HG02610 (cell line): ENCODE data around the gene S100PBP.
"Not testable (repeated sequence)": the region's sequence is repeated elsewhere in the genome, so short reads cannot be mapped to it uniquely, and the experiment has no call there.

Experiments
- ATAC-seq: cut with Tn5 transposase; IDR thresholded peaks from one replicate; pipeline ENCODE4 v1.9.1; 2021; ENCODE audit warnings: mild to moderate bottlenecking, moderate library complexity; ENCODE audit not compliant: unreplicated experiment

The S100PBP gene

DNA sequence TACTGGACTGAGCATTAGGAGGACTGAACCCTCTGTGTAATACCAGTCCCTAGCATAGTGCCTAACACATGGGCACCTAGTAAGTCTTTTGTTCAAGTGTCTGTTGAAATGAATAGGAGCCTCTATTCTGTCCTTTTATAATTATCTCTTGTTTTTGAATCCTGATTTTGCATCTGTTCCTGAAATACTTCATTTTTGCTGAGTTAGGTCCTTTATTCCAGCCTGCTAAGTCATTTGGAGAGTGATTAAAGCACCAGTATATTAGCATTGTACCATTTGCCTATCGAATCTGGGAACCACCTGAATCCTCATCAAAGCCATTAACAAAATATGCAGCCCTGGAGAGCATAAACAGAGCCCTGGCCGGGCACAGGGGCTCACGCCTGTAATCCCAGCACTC is 32.6 kb upstream of the S100PBP start:
- ATAC-seq = no peak

- no peak for ATAC-seq
These were observed 30.6 kb upstream of the S100PBP start for GRCh38 chr1:32786856-32787255.

DNA sequence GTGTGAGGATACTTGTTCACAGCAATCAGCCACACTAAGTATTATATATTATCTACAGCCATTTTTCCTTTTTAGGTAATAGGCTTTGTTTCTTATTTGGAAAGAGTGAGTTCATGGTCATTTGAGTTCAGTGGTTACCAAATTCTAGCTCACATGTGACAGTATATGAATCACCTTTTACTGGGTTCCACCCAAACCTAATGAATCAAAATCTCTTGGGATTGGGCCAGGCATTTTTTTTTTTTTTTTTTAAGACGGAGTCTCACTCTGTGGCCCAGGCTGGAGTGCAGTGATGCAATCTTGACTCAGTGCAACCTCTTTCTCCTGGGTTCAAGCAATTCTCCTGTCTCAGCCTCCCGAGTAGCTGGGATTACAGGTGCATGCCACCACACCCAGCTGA is 28.1 kb upstream of the S100PBP start:
- not testable (repeated sequence) for ATAC-seq

DNA sequence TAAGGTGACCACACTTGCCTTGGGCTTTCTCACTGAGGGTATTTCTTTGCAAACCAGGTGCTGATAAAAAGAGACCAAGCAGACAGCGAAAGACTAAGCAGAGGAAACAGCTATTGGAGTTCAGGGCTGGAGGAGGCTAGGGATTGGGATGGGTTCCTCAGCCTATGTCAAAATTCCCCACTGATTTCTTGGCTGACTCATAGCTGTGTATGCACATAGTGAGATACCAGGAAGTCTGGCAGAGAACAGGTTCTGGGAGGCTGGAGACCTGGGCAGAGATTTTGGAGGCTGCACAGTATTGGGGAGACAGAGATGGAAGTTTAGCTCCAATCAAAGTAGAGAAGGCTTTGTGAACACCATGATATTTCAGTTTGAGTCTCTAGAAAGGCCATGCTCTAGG is 25.6 kb upstream of the S100PBP start:
- ATAC-seq = no peak

- not testable (repeated sequence) for ATAC-seq
These were observed 21.7 kb upstream of the S100PBP start for GRCh38 chr1:32795763-32796162.

DNA sequence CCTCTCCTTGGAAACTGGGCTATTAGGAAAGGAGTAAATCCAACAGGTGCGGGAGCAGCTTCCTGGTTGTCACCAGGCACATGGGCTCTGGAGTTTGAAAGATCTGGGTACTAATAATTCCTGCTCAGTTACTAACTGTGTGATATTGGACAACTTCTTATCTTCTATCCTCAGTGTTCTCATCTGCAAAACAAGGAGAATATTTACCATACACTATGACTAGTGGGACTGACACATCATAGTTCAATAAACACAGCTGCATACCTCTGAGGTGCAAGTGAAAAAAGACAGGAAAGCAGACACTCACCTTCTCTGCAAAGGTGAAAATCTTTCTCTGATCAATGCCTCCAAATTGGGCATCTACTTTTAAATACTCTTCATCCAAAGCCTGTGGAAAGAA is 20.0 kb upstream of the S100PBP start:
- no peak for ATAC-seq

DNA sequence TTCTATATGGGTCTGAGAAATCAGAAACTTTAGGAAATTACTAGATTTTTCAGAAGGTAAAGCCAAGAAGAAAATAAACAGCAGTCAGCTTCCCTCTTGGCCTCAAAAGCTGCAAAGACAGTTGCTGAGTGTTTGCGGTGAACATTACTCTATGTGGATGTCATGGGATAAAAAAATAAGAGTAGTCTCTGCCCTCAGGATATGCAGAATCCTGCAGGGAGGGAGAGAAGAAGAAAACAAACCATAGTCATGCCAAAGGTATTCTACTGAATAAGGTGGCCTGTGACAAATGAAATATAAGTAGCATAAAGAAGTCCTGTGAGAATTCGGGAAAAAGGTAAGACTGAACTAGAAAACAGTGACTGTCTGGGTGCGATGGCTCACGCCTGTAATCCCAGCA is 19.3 kb upstream of the S100PBP start:
- no peak for ATAC-seq

DNA sequence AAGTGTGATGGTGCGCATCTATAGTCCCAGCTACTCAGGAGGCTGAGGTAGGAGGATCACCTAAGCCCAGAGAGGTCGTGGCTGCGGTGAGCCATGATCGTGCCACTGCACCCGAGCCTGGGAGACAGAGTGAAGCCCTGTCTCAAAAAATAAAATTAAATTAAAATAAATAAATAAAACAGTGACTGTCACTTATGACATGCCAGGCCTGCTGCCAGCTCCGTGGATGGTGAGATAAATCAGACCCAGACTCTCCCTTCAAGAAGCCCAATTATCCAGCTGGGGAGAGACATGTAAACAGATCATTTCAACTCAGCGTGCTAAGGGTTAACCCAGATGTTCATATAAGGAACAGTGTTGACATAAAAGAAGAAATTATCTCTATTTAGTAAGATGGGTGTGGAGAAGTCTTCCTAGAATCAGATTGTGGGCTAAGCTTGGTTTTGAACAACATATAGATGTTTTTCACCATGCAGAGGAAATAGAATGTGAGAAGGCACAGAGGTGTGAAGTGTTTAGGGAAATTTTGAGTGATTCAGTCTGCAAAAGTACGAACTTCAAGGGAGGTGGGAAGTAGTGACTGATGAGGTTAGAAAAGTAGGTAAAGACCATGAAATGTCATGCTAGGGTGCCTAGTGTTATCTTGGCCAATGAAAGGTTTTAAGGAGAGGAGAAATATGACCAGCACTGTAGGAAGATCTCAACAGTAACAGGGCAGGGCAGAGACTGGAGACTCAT is 18.6 kb upstream of the S100PBP start:
- peak; percentile 88 for ATAC-seq

DNA sequence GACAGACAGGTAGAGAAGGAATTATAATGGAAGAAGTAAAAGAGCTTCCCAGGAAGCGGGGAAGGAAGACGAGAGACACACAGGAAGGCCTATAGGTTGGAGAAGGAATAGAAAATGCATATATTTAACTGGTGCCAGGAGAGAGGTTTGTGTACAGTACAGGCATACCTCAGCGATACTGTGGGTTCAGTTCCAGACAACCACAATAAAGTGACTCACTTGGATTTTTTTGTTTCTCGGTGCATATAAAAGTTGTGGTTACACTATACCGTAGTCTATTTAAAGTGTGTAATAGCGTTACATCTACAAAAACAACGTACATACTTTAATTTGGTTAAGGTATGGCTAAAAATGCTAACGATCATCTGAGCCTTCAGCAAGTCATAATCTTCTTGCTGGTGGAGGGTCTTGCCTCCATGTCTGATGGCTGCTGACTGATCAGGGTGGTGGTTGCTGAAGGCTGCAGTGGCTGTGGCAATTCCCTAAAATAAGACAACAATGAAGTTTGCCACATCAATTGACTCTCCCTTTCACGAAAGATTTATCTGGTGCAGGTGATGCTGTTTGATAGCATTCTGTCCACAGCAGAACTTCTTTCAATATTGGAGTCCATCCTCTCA is 16.2 kb upstream of the S100PBP start:
- ATAC-seq = no peak

GRCh38 chr1:32804460-32804859 is 13.0 kb upstream of the S100PBP start:
- not testable (repeated sequence) for ATAC-seq

DNA sequence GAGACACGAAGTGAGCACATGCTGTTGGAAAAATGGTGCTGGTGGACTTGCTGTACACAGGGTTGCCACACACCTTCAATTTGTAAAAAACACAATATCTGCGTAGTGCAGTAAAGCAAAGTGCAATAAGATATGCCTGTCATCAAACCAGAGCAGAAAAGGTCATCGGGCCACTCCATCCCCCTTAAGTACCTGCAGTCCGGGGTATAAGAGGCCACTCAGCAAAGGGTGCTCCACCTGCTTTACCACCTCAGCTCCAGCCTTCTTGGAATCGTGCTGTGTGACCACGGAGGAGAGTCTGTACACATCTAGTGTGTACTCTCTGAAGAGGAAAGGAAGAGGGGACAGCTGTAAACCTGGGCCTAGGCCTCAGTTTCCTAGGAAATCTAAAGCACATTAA is 11.2 kb upstream of the S100PBP start:
- no peak for ATAC-seq

DNA sequence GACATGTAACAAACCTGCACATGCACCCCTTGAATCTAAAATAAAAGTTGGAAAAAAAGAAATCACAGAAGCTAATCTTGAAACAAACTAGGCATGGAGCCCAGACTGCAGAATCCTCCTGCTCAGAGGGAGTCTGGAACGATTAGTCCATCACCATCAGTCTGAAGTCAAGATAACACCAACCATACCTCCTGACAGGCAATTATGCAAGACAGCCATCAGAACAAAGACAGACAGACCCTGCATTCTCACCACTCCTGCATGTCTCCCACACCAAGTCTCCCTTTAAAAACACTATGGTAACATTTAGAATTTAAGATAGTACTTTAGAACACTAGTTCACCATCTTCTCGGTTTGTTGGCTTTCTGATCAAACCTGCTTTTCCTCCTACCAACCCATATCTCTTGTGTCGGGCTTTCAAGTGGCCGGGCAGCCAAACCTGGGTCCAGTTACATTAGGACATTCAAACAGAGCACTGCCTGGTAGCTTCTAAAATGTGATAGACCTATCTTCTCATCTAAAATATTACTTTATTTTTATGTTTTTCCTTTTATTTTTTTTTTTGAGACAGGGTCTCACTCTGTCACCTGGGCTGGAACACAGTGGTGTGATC is 10.4 kb upstream of the S100PBP start:
- ATAC-seq = no peak

- ATAC-seq = no peak
These were observed 8.9 kb upstream of the S100PBP start for GRCh38 chr1:32808580-32808979.

- no peak for ATAC-seq
These were observed 7.1 kb upstream of the S100PBP start for GRCh38 chr1:32810358-32810757.

- ATAC-seq = no peak
These were observed 6.2 kb upstream of the S100PBP start for GRCh38 chr1:32811265-32811664.

GRCh38 chr1:32811917-32812316 is 5.5 kb upstream of the S100PBP start:
- no peak for ATAC-seq

DNA sequence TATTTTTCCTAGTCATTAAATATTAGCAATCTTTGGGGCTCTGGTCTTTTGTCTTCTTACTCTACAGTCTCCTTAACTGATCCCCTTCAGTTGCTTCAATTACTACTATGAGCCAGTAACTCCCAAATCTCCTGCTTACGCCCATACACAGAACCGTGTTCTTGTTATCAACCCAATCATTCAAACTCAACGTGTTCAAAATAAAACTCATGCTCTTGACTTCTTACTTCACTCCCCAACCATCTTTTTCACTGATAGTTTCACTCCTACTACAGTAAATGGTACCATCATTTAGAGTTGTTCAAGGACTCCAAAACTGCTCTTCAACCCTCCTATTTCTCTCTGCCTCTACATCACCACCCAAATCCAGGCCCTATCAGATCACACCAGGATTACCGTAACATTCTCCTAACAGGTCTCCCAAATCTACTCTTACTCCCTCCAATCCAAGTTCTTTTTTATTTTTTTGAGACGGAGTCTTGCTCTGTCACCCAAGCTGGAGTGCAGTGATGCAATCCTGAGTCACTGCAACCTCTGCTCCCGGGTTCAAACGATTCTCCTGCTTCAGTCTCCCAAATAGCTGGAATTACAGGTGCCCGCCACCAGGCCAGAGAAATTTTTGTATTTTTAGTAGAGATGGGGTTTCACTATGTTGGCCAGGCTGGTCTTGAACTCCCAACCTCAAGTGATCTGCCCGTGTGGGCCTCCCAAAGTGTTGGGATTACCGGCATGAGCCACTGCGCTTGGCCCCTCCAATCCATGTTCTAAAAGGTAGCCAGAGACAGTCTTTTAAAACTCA is 3.3 kb upstream of the S100PBP start:
- no peak for ATAC-seq

GRCh38 chr1:32816676-32817158 is 736 bp upstream of the S100PBP start:
- peak; percentile 4 for ATAC-seq

DNA sequence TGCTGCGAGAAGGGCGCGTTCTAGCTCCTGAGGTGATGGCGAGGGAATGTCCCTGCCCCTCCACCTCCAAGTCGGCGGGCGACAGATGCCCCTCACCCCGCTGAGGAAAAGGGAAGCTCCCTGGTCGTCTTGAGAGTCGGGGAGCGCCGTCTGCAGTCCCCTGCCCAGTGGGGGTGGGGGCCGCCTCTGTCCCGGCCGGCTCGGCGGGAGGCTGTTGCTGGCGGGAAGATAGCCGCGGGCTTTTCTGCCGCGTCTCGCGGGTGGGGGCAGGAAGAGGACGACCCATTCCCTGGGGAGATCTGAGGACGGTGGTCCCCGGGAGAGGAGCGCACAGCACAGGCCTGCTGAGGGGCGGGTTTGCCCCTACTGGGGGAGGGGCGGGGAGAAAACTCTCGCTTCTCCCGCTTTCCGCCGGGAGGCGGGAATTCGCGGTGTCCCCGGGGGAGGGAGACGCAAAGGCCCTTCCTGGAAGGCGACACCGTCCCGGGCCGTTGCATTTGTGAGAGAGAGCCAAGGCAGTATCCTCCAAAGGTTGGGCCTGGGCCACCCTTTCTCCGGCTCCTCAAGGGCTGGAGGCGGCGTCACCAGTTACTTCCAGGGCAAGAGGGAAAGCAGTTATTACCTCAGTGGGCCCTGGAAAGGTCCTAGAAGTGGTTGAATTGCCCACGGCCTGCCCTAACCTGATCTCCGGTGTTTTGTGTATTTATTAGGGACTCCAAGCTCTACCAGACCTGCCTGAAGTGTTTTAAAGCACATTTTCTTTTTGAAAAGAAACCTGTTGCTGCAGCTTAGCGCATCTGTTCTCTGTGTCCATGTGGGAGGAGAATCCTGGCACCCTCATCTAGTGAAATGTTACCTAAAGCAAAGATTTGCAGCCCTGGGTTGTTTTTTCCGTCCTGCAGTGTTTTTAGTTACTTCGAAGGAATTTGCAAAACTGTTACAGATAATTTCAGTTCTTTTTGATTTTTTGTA is 648 bp downstream of the S100PBP start:
- peak; percentile 9 for ATAC-seq
